ENCODE measurements around the gene TMEM233.

Gene TMEM233

GRCh38 chr12:119684711-119685369 lies 91.3 kb downstream of the TMEM233 start:
- POLR2A ChIA-PET = no interaction called here

GRCh38 chr12:119685375-119685774 lies 91.8 kb downstream of the TMEM233 start:
- ChIA-PET CTCF (interaction anchor here (1.3 to 3.1 kb wide), 3 partner anchors 8 to 14 kb away, joined by 3 to 10 read pairs (median 9); no protein-coding TSS in a partner anchor), POLR2A (no interaction called here)
- DNase-seq (ENCODE audit: extremely low spot score) = no peak
- no peak for TF ChIP-seq CTCF (IDR thresholded peaks at IDR 0.05; ENCODE audit: control extremely low read depth, extremely low read depth, low read depth, missing control alignments)

More at GRCh38 chr12:119684711-119685369, 91.3 kb downstream of the TMEM233 start:
- TF ChIP-seq CTCF (IDR thresholded peaks at IDR 0.05; ENCODE audit: control extremely low read depth, extremely low read depth, low read depth, missing control alignments) = no peak
- DNase-seq (ENCODE audit: extremely low spot score) = no peak
- CTCF ChIA-PET = interaction anchor here (1.3 to 3.1 kb wide), 4 partner anchors 7 to 42 kb away, joined by 3 to 10 read pairs (median 6); no protein-coding TSS in a partner anchor

- CTCF ChIA-PET = interaction anchor here (2.6 to 3.1 kb wide), 2 partner anchors 9 kb away, joined by 9 to 10 read pairs; no protein-coding TSS in a partner anchor
- POLR2A ChIA-PET = interaction anchor here (1.0 kb wide), 1 partner anchor 13 kb away, joined by 3 read pairs; no protein-coding TSS in a partner anchor
- DNase-seq (ENCODE audit: extremely low spot score) = no peak
- TF ChIP-seq CTCF (IDR thresholded peaks at IDR 0.05; ENCODE audit: control extremely low read depth, extremely low read depth, low read depth, missing control alignments) = no peak
Measured at GRCh38 chr12:119686355-119686754, 92.8 kb downstream of the TMEM233 start.

GRCh38 chr12:119686776-119687175 lies 93.2 kb downstream of the TMEM233 start:
- no peak for TF ChIP-seq CTCF (IDR thresholded peaks at IDR 0.05; ENCODE audit: control extremely low read depth, extremely low read depth, low read depth, missing control alignments)
- DNase-seq (ENCODE audit: extremely low spot score) = no peak
- CTCF ChIA-PET = interaction anchor here (1.6 to 3.1 kb wide), 2 partner anchors 9 kb away, joined by 5 to 10 read pairs; no protein-coding TSS in a partner anchor
- POLR2A ChIA-PET = interaction anchor here (1.0 kb wide), 1 partner anchor 13 kb away, joined by 3 read pairs; no protein-coding TSS in a partner anchor

- no peak for TF ChIP-seq CTCF (IDR thresholded peaks at IDR 0.05; ENCODE audit: control extremely low read depth, extremely low read depth, low read depth, missing control alignments)
Measured at GRCh38 chr12:119687406-119687805, 93.8 kb downstream of the TMEM233 start.

DNA sequence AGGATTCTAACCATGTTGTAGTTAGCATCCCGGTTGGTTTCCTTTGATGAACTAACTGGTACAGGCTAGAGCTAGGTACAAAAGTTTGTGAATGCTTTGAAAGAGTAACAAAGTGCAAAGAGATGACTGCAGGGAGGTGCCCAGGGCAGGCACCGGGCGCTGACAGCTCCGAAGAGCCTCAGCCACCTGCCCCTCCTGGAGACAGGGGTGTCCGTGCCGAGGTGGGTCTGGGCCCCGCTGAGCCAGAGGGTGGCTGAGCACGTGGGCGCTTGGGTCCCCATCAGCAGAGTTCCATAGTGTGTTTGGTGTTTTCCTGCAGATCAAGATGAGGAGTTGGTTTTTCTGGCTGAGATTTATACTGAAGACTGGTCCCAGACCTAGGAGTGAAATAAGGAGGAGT lies 94.3 kb downstream of the TMEM233 start:
- TF ChIP-seq CTCF (IDR thresholded peaks at IDR 0.05; ENCODE audit: control extremely low read depth, extremely low read depth, low read depth, missing control alignments) = no peak

More at GRCh38 chr12:119687406-119687805, 93.8 kb downstream of the TMEM233 start:
- ChIA-PET CTCF (interaction anchor here (0.6 to 3.1 kb wide), 5 partner anchors 9 to 295 kb away, joined by 3 to 10 read pairs (median 5); no protein-coding TSS in a partner anchor), POLR2A (interaction anchor here (0.7 kb wide), 2 partner anchors 365 to 782 kb away, joined by 5 to 9 read pairs; no protein-coding TSS in a partner anchor)
- no peak for DNase-seq (ENCODE audit: extremely low spot score)

More for the DNA sequence above, 94.3 kb downstream of the TMEM233 start:
- POLR2A ChIA-PET = interaction anchor here (0.7 kb wide), 2 partner anchors 365 to 781 kb away, joined by 5 to 9 read pairs; no protein-coding TSS in a partner anchor
- CTCF ChIA-PET = interaction anchor here (0.6 to 3.1 kb wide), 5 partner anchors 8 to 295 kb away, joined by 3 to 10 read pairs (median 5); no protein-coding TSS in a partner anchor
- DNase-seq (ENCODE audit: extremely low spot score) = no peak
